AG09319 (cell line): ENCODE results near the gene SUCLA2.
A peak's percentile ranks its signal among the peaks of the same experiment; 100 is the strongest.

Experiments
- DNase-seq: peaks from one replicate; pipeline ENCODE4 v3.0.0-alpha.2; 2010; ENCODE audit warnings: low read depth; ENCODE audit errors: extremely low read depth
- TF ChIP-seq, protein P1 (sequence below): IDR thresholded peaks from 2 replicates; pipeline ENCODE4 v1.5.1; 2011; ENCODE audit warnings: low read depth, mild to moderate bottlenecking, inconsistent platforms, low read length, moderate library complexity

Gene SUCLA2

GRCh38 chr13:48037346-48038173 is 36.5 kb upstream of the SUCLA2 start, which contains the start of gene NUDT15:
Gene NUDT15, plus strand, starts transcription at chr13:48037726. Its CDS starts 21 bp downstream, at chr13:48037747.
- DNase-seq = peak; percentile 93
- TF ChIP-seq, protein P1, sequence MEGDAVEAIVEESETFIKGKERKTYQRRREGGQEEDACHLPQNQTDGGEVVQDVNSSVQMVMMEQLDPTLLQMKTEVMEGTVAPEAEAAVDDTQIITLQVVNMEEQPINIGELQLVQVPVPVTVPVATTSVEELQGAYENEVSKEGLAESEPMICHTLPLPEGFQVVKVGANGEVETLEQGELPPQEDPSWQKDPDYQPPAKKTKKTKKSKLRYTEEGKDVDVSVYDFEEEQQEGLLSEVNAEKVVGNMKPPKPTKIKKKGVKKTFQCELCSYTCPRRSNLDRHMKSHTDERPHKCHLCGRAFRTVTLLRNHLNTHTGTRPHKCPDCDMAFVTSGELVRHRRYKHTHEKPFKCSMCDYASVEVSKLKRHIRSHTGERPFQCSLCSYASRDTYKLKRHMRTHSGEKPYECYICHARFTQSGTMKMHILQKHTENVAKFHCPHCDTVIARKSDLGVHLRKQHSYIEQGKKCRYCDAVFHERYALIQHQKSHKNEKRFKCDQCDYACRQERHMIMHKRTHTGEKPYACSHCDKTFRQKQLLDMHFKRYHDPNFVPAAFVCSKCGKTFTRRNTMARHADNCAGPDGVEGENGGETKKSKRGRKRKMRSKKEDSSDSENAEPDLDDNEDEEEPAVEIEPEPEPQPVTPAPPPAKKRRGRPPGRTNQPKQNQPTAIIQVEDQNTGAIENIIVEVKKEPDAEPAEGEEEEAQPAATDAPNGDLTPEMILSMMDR = peak; percentile 98

- no peak for DNase-seq
- TF ChIP-seq, protein P1 = no peak
Observed at GRCh38 chr13:48029859-48030258, 28.8 kb upstream of the SUCLA2 start.

DNA sequence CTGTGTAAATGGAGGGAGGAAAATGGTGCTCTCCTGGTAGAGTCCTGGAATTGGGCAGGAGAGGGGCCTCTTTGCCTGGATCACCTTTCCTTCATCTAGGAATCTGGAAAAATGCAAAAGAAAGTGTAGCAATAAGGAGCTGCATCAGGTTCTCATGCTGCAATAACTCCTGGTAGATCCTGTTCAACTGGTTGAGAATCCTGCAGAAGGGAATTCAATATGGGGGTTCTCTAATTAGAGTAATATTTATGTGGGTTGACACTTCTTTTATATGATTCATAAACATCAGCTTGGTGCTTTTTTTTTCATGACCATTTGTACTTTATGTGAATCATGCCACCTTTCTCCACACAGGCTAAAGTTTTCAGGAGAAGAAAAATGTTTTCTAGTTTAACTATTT is 27.0 kb upstream of the SUCLA2 start:
- DNase-seq = no peak
- TF ChIP-seq, protein P1 = no peak

DNA sequence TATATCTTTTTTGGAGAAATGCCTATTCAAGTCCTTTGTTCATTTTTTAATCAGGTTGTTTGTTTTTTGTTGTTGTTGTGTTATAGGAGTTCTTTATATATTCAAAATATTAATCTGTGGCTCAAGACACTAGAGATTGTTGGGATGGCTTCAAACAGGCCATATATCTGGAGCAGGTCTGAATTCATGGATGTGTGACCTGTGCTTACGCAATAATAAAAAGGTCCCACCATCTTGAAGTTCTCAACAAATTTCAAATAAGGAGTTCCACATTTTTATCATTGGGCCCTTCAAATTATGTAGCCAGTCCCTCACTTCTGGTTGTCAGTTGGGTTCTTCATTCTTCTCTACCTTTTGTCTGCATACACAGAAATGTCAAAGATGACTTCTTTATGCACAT is 18.7 kb upstream of the SUCLA2 start:
- no peak for DNase-seq
- TF ChIP-seq, protein P1 = no peak

DNA sequence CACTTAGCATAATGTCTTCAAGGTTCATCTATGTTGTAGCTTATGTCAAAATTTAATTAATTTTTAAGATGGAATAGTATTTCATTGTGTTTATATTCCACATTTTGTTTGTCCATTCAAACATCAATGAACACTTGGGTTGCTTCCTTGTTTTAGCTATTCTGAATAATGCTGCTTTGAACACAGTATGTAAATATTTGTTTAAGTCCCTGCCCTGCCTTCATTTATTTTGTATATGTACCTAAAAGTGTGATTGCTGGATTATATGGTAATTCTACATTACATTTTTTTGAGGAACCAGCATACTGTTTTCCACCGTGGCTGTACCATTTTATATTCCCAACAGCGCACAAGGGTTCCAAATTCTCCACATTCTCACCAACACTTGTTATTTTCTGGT is 17.6 kb upstream of the SUCLA2 start:
- TF ChIP-seq, protein P1 = no peak
- DNase-seq = no peak

- TF ChIP-seq, protein P1 = no peak
- DNase-seq = no peak
Observed at GRCh38 chr13:48014359-48014758, 13.3 kb upstream of the SUCLA2 start.

- TF ChIP-seq, protein P1 = no peak
- no peak for DNase-seq
Observed at GRCh38 chr13:48012668-48013067, 11.6 kb upstream of the SUCLA2 start.
